Lung (tissue), 12 donors: ENCODE measurements around the gene ATP6V1F. TPM values are rescaled to one million over a fixed set of nuclear protein-coding genes. Genes with fewer than 3 reads are reported as not detected.

Experiments
- ATAC-seq: fragments of 200-7000 bp; cut with Tn5 transposase; one replicate; pipeline ENCODE4 v1.9.1; 2020; ENCODE audit warnings: moderate number of reproducible peaks; ENCODE audit not compliant: insufficient read depth, low FRiP score
- DNase-seq, 3 donors: peaks; one replicate each; pipeline ENCODE4 v3.0.0-alpha.2; 2013 to 2017
- H3K27ac ChIP-seq, 2 donors: one replicate each; pipeline ENCODE4 v1.5.1; 2013; ENCODE audit warnings: mild to moderate bottlenecking in 2 of 2, moderate library complexity in 2 of 2, control low read depth in 1 of 2, inconsistent platforms in 1 of 2, low read depth in 1 of 2, low read length in 1 of 2
- H3K27me3 ChIP-seq, 3 donors: one replicate each; pipeline ENCODE4 v1.5.1; 2013; ENCODE audit warnings: low read length in 2 of 3; ENCODE audit not compliant: control insufficient read depth in 3 of 3, insufficient read depth in 3 of 3
- H3K36me3 ChIP-seq, 4 donors: one replicate each; pipeline ENCODE4 v1.5.1; 2013; ENCODE audit warnings: low read length in 4 of 4, mild to moderate bottlenecking in 1 of 4, moderate library complexity in 1 of 4; ENCODE audit not compliant: control insufficient read depth in 4 of 4, insufficient read depth in 4 of 4
- H3K4me1 ChIP-seq, 5 donors: one replicate each; pipeline ENCODE4 v1.5.1; 2013; ENCODE audit warnings: low read length in 5 of 5, mild to moderate bottlenecking in 2 of 5, moderate library complexity in 1 of 5; ENCODE audit not compliant: control insufficient read depth in 5 of 5, insufficient read depth in 5 of 5
- H3K4me3 ChIP-seq: one replicate; pipeline ENCODE4 v1.5.1; 2013; ENCODE audit warnings: mild to moderate bottlenecking, control low read depth, moderate library complexity
- H3K9ac ChIP-seq, 2 donors: one replicate each; pipeline ENCODE4 v1.5.1; 2013; ENCODE audit warnings: low read length in 2 of 2, control low read depth in 1 of 2; ENCODE audit not compliant: insufficient read depth in 1 of 2
- H3K9me3 ChIP-seq, 4 donors: one replicate each; pipeline ENCODE4 v1.5.1; 2013; ENCODE audit warnings: low read length in 3 of 4, mild to moderate bottlenecking in 1 of 4, moderate library complexity in 1 of 4; ENCODE audit not compliant: control insufficient read depth in 4 of 4, insufficient read depth in 3 of 4
- CTCF ChIP-seq: IDR thresholded peaks from 2 replicates; pipeline ENCODE4 v1.5.1; 2012; ENCODE audit warnings: mild to moderate bottlenecking; ENCODE audit errors: control extremely low read depth, extremely low read depth
- WGBS, 2 donors: extraction: QIAGEN DNeasy Blood & Tissue Kit; methylation state at CpG; one replicate each; pipeline ENCODE4 v1.1.7; 2013; 5-methylcytosine and 5-hydroxymethylcytosine counted together
- polyA plus RNA-seq, 2 donors: library from polyadenylated mRNA; stranded (reverse); fragments of 200-250 nt; gene quantifications; one replicate each; pipeline ENCODE4 v1.2.1, GENCODE V29; 2013
- total RNA-seq, 2 donors: library from RNA; depleted of rRNA in 1 of 2; stranded (reverse); fragments of >200 nt in 1 of 2; gene quantifications; one replicate each; pipeline ENCODE4 v1.2.1, GENCODE V29; 2014 to 2021
- donor health status: control.
- donor health status: control.
- donor health status: Bipolar disorder and iron deficiency.
- donor health status: healthy.
- donor health status: DM: yes; HTN: yes; CAD: no.

Gene ATP6V1F
- total and polyA plus RNA-seq, 4 donors, result 43.9 to 383 (median 225) TPM

GRCh38 chr7:128883622-128884448, 21.2 kb downstream of the ATP6V1F start:
- H3K9ac ChIP-seq, result no peak overlapping the region
- H3K9me3 ChIP-seq, result no peaks in the 10 kb centered on the region
- WGBS, 2 donors, result 41 to 47% methylated on average over 19 of the region's 19 CpGs
- no peak overlapping the region for H3K27ac ChIP-seq
- H3K36me3 ChIP-seq, result no peaks in the 10 kb centered on the region
- peaks cover 0 to 6% (median 0%) of the 10 kb centered on the region in 3 donors for H3K27me3 ChIP-seq
- no peak overlapping the region for H3K4me3 ChIP-seq
- DNase-seq (peak; percentile 77 to 85 (median 79)), ATAC-seq (no peak)
- TF ChIP-seq CTCF, result peak; percentile 86
- H3K4me1 ChIP-seq, result no peaks in the 10 kb centered on the region

- Histone ChIP-seq H3K27me3 (peaks cover 0 to 6% (median 0%) of the 10 kb centered on the region in 3 donors), H3K9me3 (no peaks in the 10 kb centered on the region), H3K4me1 (no peaks in the 10 kb centered on the region), H3K36me3 (no peaks in the 10 kb centered on the region), H3K9ac (no peak overlapping the region), H3K27ac (no peak overlapping the region), H3K4me3 (no peak overlapping the region)
- DNase-seq (peak in 1 of 3 donors; percentile 16), ATAC-seq (no peak)
- WGBS, 2 donors, result 83 to 86% methylated on average over 26 of the region's 26 CpGs
- no peak for TF ChIP-seq CTCF
Measured at GRCh38 chr7:128884561-128885369, 22.1 kb downstream of the ATP6V1F start.

GRCh38 chr7:128885370-128886187, 22.9 kb downstream of the ATP6V1F start:
- no peak overlapping the region for H3K4me3 ChIP-seq
- no peak overlapping the region for H3K9ac ChIP-seq
- 90 to 93% methylated on average over 10 of the region's 10 CpGs for WGBS, 2 donors
- no peaks in the 10 kb centered on the region for H3K4me1 ChIP-seq
- no peak for ATAC-seq
- peak in 1 of 3 donors; percentile 7 for DNase-seq
- H3K9me3 ChIP-seq, result no peaks in the 10 kb centered on the region
- peaks cover 0 to 10% (median 0%) of the 10 kb centered on the region in 3 donors for H3K27me3 ChIP-seq
- H3K36me3 ChIP-seq, result no peaks in the 10 kb centered on the region
- no peak for TF ChIP-seq CTCF
- no peak overlapping the region for H3K27ac ChIP-seq
